MM.1S (cell line): ENCODE measurements around the gene FAM107B.

ENCODE experiments used
- DNase-seq: peaks from one replicate; pipeline ENCODE4 v3.0.0-alpha.2; 2015
- H2AFZ ChIP-seq: fragments of 300-600 bp; sonication (generic); 2 replicates; pipeline ENCODE4 v1.6.0; 2016; ENCODE audit warnings: antibody characterized with exemption, low read length
- H3F3A ChIP-seq: fragments of 300-600 bp; sonication (generic); 2 replicates; pipeline ENCODE4 v1.6.1; 2016; ENCODE audit warnings: mild to moderate bottlenecking, antibody characterized with exemption, low read length, moderate library complexity, mixed read lengths; ENCODE audit not compliant: insufficient read depth
- H3K27ac ChIP-seq: fragments of 300-600 bp; sonication (generic); 2 replicates; pipeline ENCODE4 v1.5.1; 2016; ENCODE audit warnings: mild to moderate bottlenecking, low read length
- H3K27me3 ChIP-seq: fragments of 300-600 bp; sonication (generic); replicated peaks from 2 replicates; pipeline ENCODE4 v1.6.0; 2016; ENCODE audit warnings: low read length; ENCODE audit not compliant: insufficient read depth
- H3K36me3 ChIP-seq: fragments of 300-600 bp; sonication (generic); replicated peaks from 2 replicates; pipeline ENCODE4 v1.6.1; 2016; ENCODE audit warnings: mild to moderate bottlenecking, low read length, mixed read lengths; ENCODE audit not compliant: insufficient read depth
- H3K4me1 ChIP-seq: fragments of 300-600 bp; sonication (generic); 2 replicates; pipeline ENCODE4 v1.6.1; 2016; ENCODE audit warnings: low read length, mixed read lengths
- H3K4me2 ChIP-seq: fragments of 300-600 bp; sonication (generic); 2 replicates; pipeline ENCODE4 v1.6.0; 2016; ENCODE audit warnings: low read depth, low read length
- H3K4me3 ChIP-seq: fragments of 300-600 bp; sonication (generic); 2 replicates; pipeline ENCODE4 v1.5.1; 2016; ENCODE audit warnings: low read length, mixed read lengths
- H3K79me2 ChIP-seq: fragments of 300-600 bp; sonication (generic); 2 replicates; pipeline ENCODE4 v1.6.1; 2016; ENCODE audit warnings: mixed run types, low read length, mixed read lengths
- H3K9ac ChIP-seq: fragments of 300-600 bp; sonication (generic); 2 replicates; pipeline ENCODE4 v1.6.1; 2016; ENCODE audit warnings: low read length, mixed read lengths
- H3K9me2 ChIP-seq: fragments of 300-600 bp; sonication (generic); replicated peaks from 2 replicates; pipeline ENCODE4 v1.6.1; 2016; ENCODE audit warnings: mild to moderate bottlenecking, low read length, mixed read lengths; ENCODE audit not compliant: insufficient read depth
- H3K9me3 ChIP-seq: fragments of 300-600 bp; sonication (generic); replicated peaks from 2 replicates; pipeline ENCODE4 v1.6.1; 2016; ENCODE audit warnings: mild to moderate bottlenecking, low read length, mixed read lengths; ENCODE audit not compliant: insufficient read depth
- H4K20me1 ChIP-seq: fragments of 300-600 bp; sonication (generic); 2 replicates; pipeline ENCODE4 v1.6.1; 2016; ENCODE audit warnings: mild to moderate bottlenecking, low read length, moderate library complexity, mixed read lengths; ENCODE audit not compliant: insufficient read depth
- CTCF ChIP-seq: fragments of 300-600 bp; sonication (generic); IDR thresholded peaks from 2 replicates; pipeline ENCODE4 v1.5.1; 2016; ENCODE audit warnings: antibody characterized with exemption, low read length, mixed read lengths
- EZH2 ChIP-seq: fragments of 300-600 bp; sonication (generic); optimal IDR thresholded peaks from 2 replicates; pipeline ENCODE3; 2017; ENCODE audit warnings: low read depth, mild to moderate bottlenecking, antibody characterized with exemption, low read length, mixed read lengths
- EZH2phosphoT487 ChIP-seq: fragments of 300-600 bp; sonication (generic); IDR thresholded peaks from 2 replicates; pipeline ENCODE4 v1.6.1; 2018; ENCODE audit warnings: antibody characterized with exemption, low read length

FAM107B gene

GRCh38 chr10:14478201-14478600, 296.5 kb downstream of the FAM107B start:
- no peak overlapping the region for H3K9ac ChIP-seq
- TF ChIP-seq EZH2, result no peak
- no peak for TF ChIP-seq EZH2phosphoT487
- TF ChIP-seq CTCF, result no peak
- no peaks in the 10 kb centered on the region for H3K36me3 ChIP-seq
- no peaks in the 10 kb centered on the region for H3K9me2 ChIP-seq
- no peaks in the 10 kb centered on the region for H4K20me1 ChIP-seq
- no peak overlapping the region for H3K4me2 ChIP-seq
- H2AFZ ChIP-seq, result no peak overlapping the region
- H3K4me1 ChIP-seq, result peaks cover 14% of the 10 kb centered on the region
- H3F3A ChIP-seq, result no peaks in the 10 kb centered on the region
- H3K79me2 ChIP-seq, result no peaks in the 10 kb centered on the region
- no peaks in the 10 kb centered on the region for H3K9me3 ChIP-seq
- H3K4me3 ChIP-seq, result no peak overlapping the region
- no peak for DNase-seq
- no peaks in the 10 kb centered on the region for H3K27me3 ChIP-seq
- H3K27ac ChIP-seq, result no peak overlapping the region

- Histone ChIP-seq H4K20me1 (no peaks in the 10 kb centered on the region), H2AFZ (no peak overlapping the region)
These were observed 297.3 kb downstream of the FAM107B start for GRCh38 chr10:14477408-14477710.

GRCh38 chr10:14476641-14477407, 297.9 kb downstream of the FAM107B start:
- no peak for TF ChIP-seq EZH2phosphoT487
- TF ChIP-seq CTCF, result no peak
- no peak for TF ChIP-seq EZH2
- no peak for DNase-seq
- H3K27me3 ChIP-seq, result no peaks in the 10 kb centered on the region
- no peak overlapping the region for H3K4me3 ChIP-seq
- H3K79me2 ChIP-seq, result no peaks in the 10 kb centered on the region
- H3K36me3 ChIP-seq, result no peaks in the 10 kb centered on the region
- H3K4me2 ChIP-seq, result no peak overlapping the region
- H3F3A ChIP-seq, result no peaks in the 10 kb centered on the region
- no peaks in the 10 kb centered on the region for H4K20me1 ChIP-seq
- H3K4me1 ChIP-seq, result peaks cover 14% of the 10 kb centered on the region
- no peak overlapping the region for H3K27ac ChIP-seq
- H3K9me3 ChIP-seq, result no peaks in the 10 kb centered on the region
- H2AFZ ChIP-seq, result no peak overlapping the region
- no peak overlapping the region for H3K9ac ChIP-seq
- H3K9me2 ChIP-seq, result no peaks in the 10 kb centered on the region

More at GRCh38 chr10:14477408-14477710, 297.3 kb downstream of the FAM107B start:
- H3K36me3 ChIP-seq, result no peaks in the 10 kb centered on the region
- no peaks in the 10 kb centered on the region for H3K9me2 ChIP-seq
- no peaks in the 10 kb centered on the region for H3K27me3 ChIP-seq
- no peak overlapping the region for H3K4me2 ChIP-seq
- no peak overlapping the region for H3K4me3 ChIP-seq
- H3K79me2 ChIP-seq, result no peaks in the 10 kb centered on the region
- no peak overlapping the region for H3K9ac ChIP-seq
- no peak for TF ChIP-seq EZH2
- no peak for TF ChIP-seq CTCF
- no peak for TF ChIP-seq EZH2phosphoT487
- no peaks in the 10 kb centered on the region for H3F3A ChIP-seq
- H3K9me3 ChIP-seq, result no peaks in the 10 kb centered on the region
- peaks cover 14% of the 10 kb centered on the region for H3K4me1 ChIP-seq
- H3K27ac ChIP-seq, result no peak overlapping the region
- no peak for DNase-seq
